GM12878 (cell line): ENCODE measurements around the gene COX19. TPM values are rescaled to one million over a fixed set of nuclear protein-coding genes. Genes with fewer than 3 reads are reported as not detected.

ENCODE experiments used
- DPF2 ChIP-seq: fragments of 450-650 bp; IDR thresholded peaks from 2 replicates; pipeline ENCODE4 v1.6.1; 2017; ENCODE audit warnings: mild to moderate bottlenecking
- EP300 ChIP-seq, 2 experiments: fragments of 150-350 bp in 1 of 2; IDR thresholded peaks; 2 replicates each; pipeline ENCODE4 v1.6.1; 2011 to 2012; ENCODE audit warnings: low read depth in 2 of 2, low read length in 2 of 2, borderline replicate concordance in 1 of 2, improper control_type of control experiment in 1 of 2, inconsistent platforms in 1 of 2; ENCODE audit not compliant: control insufficient read depth in 1 of 2
- ETV6 ChIP-seq, 2 experiments: fragments of 450-650 bp in 1 of 2; IDR thresholded peaks in 1 of 2; conservative IDR thresholded peaks in 1 of 2; 2 replicates each; pipeline ENCODE4 v1.6.1; 2014; ENCODE audit warnings: antibody characterized with exemption in 1 of 2, borderline replicate concordance in 1 of 2, low read depth in 1 of 2, mild to moderate bottlenecking in 1 of 2, moderate library complexity in 1 of 2
- GATAD2B ChIP-seq: fragments of 450-650 bp; conservative IDR thresholded peaks from 2 replicates; pipeline ENCODE4 v1.6.1; 2017; ENCODE audit warnings: low read depth, mild to moderate bottlenecking, moderate library complexity
- MEF2B ChIP-seq: fragments of 450-650 bp; IDR thresholded peaks from 2 replicates; pipeline ENCODE4 v1.6.1; 2018; ENCODE audit warnings: mild to moderate bottlenecking, moderate library complexity; ENCODE audit not compliant: partially characterized antibody, poor library complexity, severe bottlenecking
- NBN ChIP-seq: fragments of 450-650 bp; IDR thresholded peaks from 2 replicates; pipeline ENCODE4 v1.6.1; 2016
- NRF1 ChIP-seq: conservative IDR thresholded peaks from 2 replicates; pipeline ENCODE4 v1.6.1; 2011; ENCODE audit warnings: mild to moderate bottlenecking, low read depth, low read length, improper control_type of control experiment
- RAD21 ChIP-seq: IDR thresholded peaks from 2 replicates; pipeline ENCODE4 v1.6.1; 2011; ENCODE audit warnings: mild to moderate bottlenecking, low read depth, low read length, moderate library complexity; ENCODE audit not compliant: insufficient read depth
- RELB ChIP-seq: fragments of 450-650 bp; IDR thresholded peaks from 2 replicates; pipeline ENCODE4 v1.6.1; 2017; ENCODE audit warnings: low read depth, mild to moderate bottlenecking, moderate library complexity
- SMAD1 ChIP-seq: fragments of 450-650 bp; IDR thresholded peaks from 2 replicates; pipeline ENCODE4 v1.6.1; 2018; ENCODE audit warnings: mild to moderate bottlenecking, low read depth; ENCODE audit not compliant: partially characterized antibody
- SMARCA5 ChIP-seq: fragments of 450-650 bp; IDR thresholded peaks from 2 replicates; pipeline ENCODE4 v1.6.1; 2017; ENCODE audit warnings: mild to moderate bottlenecking
- SPI1 ChIP-seq: IDR thresholded peaks from 2 replicates; pipeline ENCODE4 v1.6.1; 2011; ENCODE audit warnings: low read depth, mild to moderate bottlenecking, low read length, moderate library complexity, borderline replicate concordance; ENCODE audit not compliant: insufficient read depth
- TCF7 ChIP-seq: IDR thresholded peaks from 2 replicates; pipeline ENCODE4 v1.6.1; 2014; ENCODE audit warnings: antibody characterized with exemption, borderline replicate concordance
- ZBTB40 ChIP-seq: fragments of 450-650 bp; IDR thresholded peaks from 2 replicates; pipeline ENCODE4 v1.6.1; 2016; ENCODE audit warnings: mild to moderate bottlenecking, moderate library complexity, borderline replicate concordance
- ZNF384 ChIP-seq: IDR thresholded peaks from 2 replicates; pipeline ENCODE4 v1.6.1; 2012; ENCODE audit warnings: low read depth, mild to moderate bottlenecking, low read length, improper control_type of control experiment, borderline replicate concordance
- ZNF687 ChIP-seq: fragments of 450-650 bp; IDR thresholded peaks from 2 replicates; pipeline ENCODE4 v1.6.1; 2017; ENCODE audit warnings: mild to moderate bottlenecking, moderate library complexity
- ZSCAN29 ChIP-seq: fragments of 450-650 bp; IDR thresholded peaks from 2 replicates; pipeline ENCODE4 v1.6.1; 2017; ENCODE audit warnings: mild to moderate bottlenecking, moderate library complexity
- polyA plus RNA-seq, 11 experiments: library from polyadenylated mRNA; depleted of rRNA in 4 of 11; unstranded in 6 of 11; stranded (reverse) in 5 of 11; fragments of >200 nt; fragmentation: Nextera tagmentation in 4 of 11; fragmentation: Illumina TruSeq in 1 of 11; extraction: Ambion mirVana in 4 of 11; extraction: Trizol in 1 of 11; gene quantifications; 1 replicate in 1 of 11; 2 replicates in 10 of 11; pipeline versions ENCODE4 v1.2.1 to v1.2.3, GENCODE V29; 2011 to 2016; ENCODE audit warnings: inconsistent platforms in 2 of 11, missing spikeins in 2 of 11, low read depth in 1 of 11
- total RNA-seq, 4 experiments: library from RNA; depleted of rRNA in 3 of 4; stranded (reverse); fragments of >200 nt in 3 of 4; fragmentation: Illumina TruSeq in 1 of 4; extraction: Trizol in 1 of 4; gene quantifications; 2 replicates each; pipeline versions ENCODE4 v1.2.1 to v1.2.3, GENCODE V29; 2013 to 2021

COX19 gene
- total and polyA plus RNA-seq, 10 of the 15 experiments (the other 5 are each of a cell fraction or from before 2014, with no cell fraction given), result 3.7 to 17.9 (median 10.8) TPM

GRCh38 chr7:977326-978048 is 2.1 kb upstream of the COX19 start (continued):
- TF ChIP-seq ZNF687 (peak; percentile 95), SPI1 (no peak), ZSCAN29 (0 out of 2 replicates have a peak, but pooled peaks have one; percentile 14), TCF7 (no peak), NRF1 (no peak), EP300 (IDR thresholded peaks at IDR 0.05; ENCODE audit: borderline replicate concordance in 1 of 2, control insufficient read depth in 1 of 2, low read depth in 2 of 2, low read length in 2 of 2) (peak in 1 of 2 experiments; percentile 66; a peak in 1 of 4 replicates), RAD21 (no peak), GATAD2B (peak; percentile 72; the same call in 1 of the 2 replicates), DPF2 (peak; percentile 66), ZNF384 (no peak), NBN (peak; percentile 83; the same call in 1 of the 2 replicates), ZBTB40 (0 out of 2 replicates have a peak, but pooled peaks have one; percentile 24), MEF2B (no peak), SMARCA5 (peak; percentile 68; the same call in 1 of the 2 replicates), ETV6 (conservative IDR thresholded peaks at IDR 0.05 in 1 of 2, IDR thresholded peaks at IDR 0.05 in 1 of 2; ENCODE audit: borderline replicate concordance in 1 of 2, low read depth in 1 of 2) (no peak), SMAD1 (peak; percentile 45), RELB (peak; percentile 81; the same call in 1 of the 2 replicates)
